Caco-2 (cell line): Measurements from ENCODE around the gene IL27RA. TPM values are rescaled to one million over a fixed set of nuclear protein-coding genes. Genes with fewer than 3 reads are reported as not detected.

Experiments used
- Bru-seq: library from RNA; stranded (reverse); fragments of 400-500 nt; gene quantifications from one replicate; lab custom pipeline; 2021; lab: Mats Ljungman, UMichigan
- BruChase-seq, 2 experiments: library from RNA; stranded (reverse); fragments of 400-500 nt; gene quantifications; one replicate each; lab custom pipeline; 2021; lab: Mats Ljungman, UMichigan
- BruUV-seq: library from RNA; stranded (reverse); fragments of 400-500 nt; replicated peaks from 2 replicates; lab custom pipeline; 2021; lab: Mats Ljungman, UMichigan
- CTCF ChIA-PET: fragments of 300-600 bp; sonication (Branson Sonifier 250); formaldehyde crosslinking; loops from one replicate; lab custom pipeline; 2022; ENCODE audit warnings: antibody characterized with exemption; lab: Charles Lee
- POLR2A ChIA-PET: fragments of 300-600 bp; sonication (Branson Sonifier 250); formaldehyde crosslinking; loops from one replicate; lab custom pipeline; 2022; ENCODE audit warnings: antibody characterized with exemption; lab: Charles Lee
- DNase-seq, 2 experiments: peaks; one replicate each; pipeline versions ENCODE4 v3.0.0 to v3.0.0-alpha.2; 2020 to 2022
- H3K27me3 ChIP-seq: replicated peaks from 2 replicates; pipeline ENCODE4 v1.6.0; 2011; ENCODE audit warnings: low read length; ENCODE audit not compliant: control insufficient read depth, insufficient read depth
- H3K36me3 ChIP-seq: 2 replicates; pipeline ENCODE4 v1.5.1; 2011; ENCODE audit warnings: low read length; ENCODE audit not compliant: control insufficient read depth, insufficient read depth
- H3K4me1 ChIP-seq: fragments of 250-450 bp; sonication (Bioruptor Pico); 2 replicates; pipeline ENCODE4 v1.5.1; 2020; ENCODE audit warnings: mild to moderate bottlenecking
- H3K4me3 ChIP-seq: 2 replicates; pipeline ENCODE4 v1.5.1; 2011; ENCODE audit warnings: low read depth, mild to moderate bottlenecking, control low read depth, low read length
- H3K9me3 ChIP-seq: fragments of 250-450 bp; sonication (Bioruptor Pico); 2 replicates; pipeline ENCODE4 v1.5.1; 2020; ENCODE audit warnings: mild to moderate bottlenecking, moderate library complexity
- H3K27ac Mint-ChIP-seq: one replicate; pipeline ENCODE4 v1.8.0; 2022; ENCODE audit warnings: mixed read lengths; ENCODE audit not compliant: unreplicated experiment
- H3K27me3 Mint-ChIP-seq: one replicate; pipeline ENCODE4 v1.8.0; 2022; ENCODE audit warnings: mixed read lengths; ENCODE audit not compliant: insufficient read depth, unreplicated experiment
- H3K36me3 Mint-ChIP-seq: one replicate; pipeline ENCODE4 v1.8.0; 2022; ENCODE audit warnings: mild to moderate bottlenecking, mixed read lengths; ENCODE audit not compliant: insufficient read depth, unreplicated experiment
- H3K4me1 Mint-ChIP-seq: one replicate; pipeline ENCODE4 v1.8.0; 2022; ENCODE audit warnings: low read depth, mixed read lengths; ENCODE audit not compliant: unreplicated experiment
- H3K4me3 Mint-ChIP-seq: one replicate; pipeline ENCODE4 v1.8.0; 2022; ENCODE audit warnings: mild to moderate bottlenecking, moderate library complexity, mixed read lengths; ENCODE audit not compliant: unreplicated experiment
- H3K9me3 Mint-ChIP-seq: one replicate; pipeline ENCODE4 v1.8.0; 2022; ENCODE audit warnings: mixed read lengths; ENCODE audit not compliant: unreplicated experiment
- CTCF ChIP-seq, 2 experiments: fragments of 200-600 bp in 1 of 2; IDR thresholded peaks; 1 replicate in 1 of 2; 2 replicates in 1 of 2; pipeline versions ENCODE4 v1.5.1 to v1.8.0; 2011 to 2022; ENCODE audit warnings: antibody characterized with exemption in 1 of 2, control low read depth in 1 of 2, inconsistent platforms in 1 of 2, low read depth in 1 of 2, low read length in 1 of 2, mild to moderate bottlenecking in 1 of 2, moderate library complexity in 1 of 2; ENCODE audit not compliant: insufficient read depth in 1 of 2, severe bottlenecking in 1 of 2, unreplicated experiment in 1 of 2
- intact Hi-C: fragments of 100-400 bp; cut with micrococcal nuclease; formaldehyde crosslinking; loops from one replicate; pipeline ENCODE4 v1.10.0; 2022; ENCODE audit not compliant: unreplicated experiment
- long read RNA-seq: library from polyadenylated mRNA; stranded (forward); transcript quantifications from one replicate; pipeline ENCODE4 v2.0.0, GENCODE V29; 2022
- total RNA-seq: library from RNA; stranded (reverse); gene quantifications from 2 replicates; pipeline ENCODE4 v1.2.3, GENCODE V29; 2022

IL27RA gene
- total RNA-seq: 4.7 and 5.6 TPM in 2 replicates
- percentile 29 among the genes with signal in this experiment for Bru-seq, nascent RNA
- BruChase-seq, experiment 1, labeled RNA remaining after a 2-hour chase: percentile 36 among the genes with signal in this experiment
- BruChase-seq, experiment 2, labeled RNA remaining after a 6-hour chase: percentile 43 among the genes with signal in this experiment
- long read RNA-seq, transcript IL27RA-201 (14 exons, 2,962 nt): major isoform, 8 of 9 reads
- long read RNA-seq, partial matches to known transcripts: 1 of 9 reads
- long read RNA-seq, other reads (novel, unspliced or antisense): 0 of 9 reads

GRCh38 chr19:14031719-14032480 lies at the start of gene IL27RA:
TSS of gene IL27RA (plus strand) at chr19:14031762. CDS start at chr19:14031873, 111 bp downstream.
- Mint-ChIP-seq H3K36me3 (peaks cover 10% of the 10 kb centered on the region), H3K4me1 (peaks cover 6% of the 10 kb centered on the region), H3K27ac (peak within 1 kb of the TSS; percentile 55), H3K9me3 (no peaks in the 10 kb centered on the region), H3K27me3 (no peaks in the 10 kb centered on the region), H3K4me3 (peak within 1 kb of the TSS; percentile 89)
- POLR2A ChIA-PET: interaction anchor here (0.6 to 1.1 kb wide), 3 partner anchors 26 to 42 kb away, joined by 3 to 6 read pairs (median 3); partner anchors contain the start of gene RFX1
- TF ChIP-seq CTCF (IDR thresholded peaks at IDR 0.05; ENCODE audit: insufficient read depth in 1 of 2, low read depth in 1 of 2, low read length in 1 of 2, severe bottlenecking in 1 of 2, unreplicated experiment in 1 of 2): peak; percentile 69 to 77
- CTCF ChIA-PET: interaction anchor here (0.6 to 1.5 kb wide), 14 partner anchors 10 to 235 kb away, joined by 3 to 7 read pairs (median 4); partner anchors contain the start of genes ASF1B, MISP3 and RFX1
- Histone ChIP-seq H3K9me3 (no peaks in the 10 kb centered on the region), H3K27me3 (no peaks in the 10 kb centered on the region), H3K36me3 (no peaks in the 10 kb centered on the region), H3K4me3 (peak within 1 kb of the TSS; percentile 61), H3K4me1 (no peaks in the 10 kb centered on the region)
- peak; percentile 63 to 67 for DNase-seq
- no TSS peak for BruUV-seq
- intact Hi-C loops: loop anchor here (1.0 to 2.0 kb wide), 2 partner anchors 43 to 151 kb away; no protein-coding TSS in a partner anchor

- DNase-seq: no peak
- no peak overlapping the region for H3K4me3 Mint-ChIP-seq
- Histone ChIP-seq H3K36me3 (no peaks in the 10 kb centered on the region; the same call in 1 of the 2 replicates), H3K4me3 (no peak overlapping the region), H3K27me3 (no peaks in the 10 kb centered on the region), H3K4me1 (peaks cover 11% of the 10 kb centered on the region), H3K9me3 (no peaks in the 10 kb centered on the region)
- intact Hi-C loops: no loop called here
- no TSS peak for BruUV-seq
- POLR2A ChIA-PET: no interaction called here
- H3K36me3 Mint-ChIP-seq: peaks cover 16% of the 10 kb centered on the region
- no peaks in the 10 kb centered on the region for H3K4me1 Mint-ChIP-seq
- H3K9me3 Mint-ChIP-seq: no peaks in the 10 kb centered on the region
- no peak overlapping the region for H3K27ac Mint-ChIP-seq
- no peak for TF ChIP-seq CTCF (IDR thresholded peaks at IDR 0.05; ENCODE audit: insufficient read depth in 1 of 2, low read depth in 1 of 2, low read length in 1 of 2, severe bottlenecking in 1 of 2, unreplicated experiment in 1 of 2)
- CTCF ChIA-PET: no interaction called here
- no peaks in the 10 kb centered on the region for H3K27me3 Mint-ChIP-seq
Measured at GRCh38 chr19:13981988-13982501, 49.5 kb upstream of the IL27RA start.

- ChIA-PET CTCF (no interaction called here), POLR2A (no interaction called here)
- peaks cover 15% of the 10 kb centered on the region for H3K36me3 Mint-ChIP-seq
- no TSS peak for BruUV-seq
- H3K27ac Mint-ChIP-seq: no peak overlapping the region
- Histone ChIP-seq H3K36me3 (no peaks in the 10 kb centered on the region; the same call in 1 of the 2 replicates), H3K27me3 (no peaks in the 10 kb centered on the region), H3K4me1 (peaks cover 11% of the 10 kb centered on the region), H3K9me3 (no peaks in the 10 kb centered on the region), H3K4me3 (no peak overlapping the region)
- H3K9me3 Mint-ChIP-seq: no peaks in the 10 kb centered on the region
- DNase-seq: no peak
- no peaks in the 10 kb centered on the region for H3K27me3 Mint-ChIP-seq
- intact Hi-C loops: no loop called here
- no peak for TF ChIP-seq CTCF (IDR thresholded peaks at IDR 0.05; ENCODE audit: insufficient read depth in 1 of 2, low read depth in 1 of 2, low read length in 1 of 2, severe bottlenecking in 1 of 2, unreplicated experiment in 1 of 2)
- H3K4me1 Mint-ChIP-seq: no peaks in the 10 kb centered on the region
- no peak overlapping the region for H3K4me3 Mint-ChIP-seq
Measured at GRCh38 chr19:13982773-13983172, 48.8 kb upstream of the IL27RA start.
